Liver (tissue), 9 donors: ENCODE measurements around the gene CDH4. TPM values are rescaled to one million over a fixed set of nuclear protein-coding genes. Genes with fewer than 3 reads are reported as not detected.

Experiments
- DNase-seq: peaks from one replicate; pipeline ENCODE4 v3.0.0-alpha.2; 2017; ENCODE audit warnings: low spot score
- H3K27ac ChIP-seq, 2 donors: one replicate each; pipeline ENCODE4 v1.7.0; 2013; ENCODE audit warnings: inconsistent platforms in 2 of 2, low read length in 2 of 2, control low read depth in 1 of 2, low read depth in 1 of 2, mild to moderate bottlenecking in 1 of 2
- H3K27me3 ChIP-seq, 4 donors: one replicate each; pipeline versions ENCODE4 v1.6.1 to v1.7.0; 2013; ENCODE audit warnings: low read length in 3 of 4, inconsistent platforms in 1 of 4, mild to moderate bottlenecking in 1 of 4, moderate library complexity in 1 of 4; ENCODE audit not compliant: control insufficient read depth in 4 of 4, insufficient read depth in 4 of 4
- H3K36me3 ChIP-seq, 4 donors: one replicate each; pipeline versions ENCODE4 v1.6.1 to v1.7.0; 2013; ENCODE audit warnings: low read length in 3 of 4, mild to moderate bottlenecking in 3 of 4, low read depth in 1 of 4, moderate library complexity in 1 of 4; ENCODE audit not compliant: control insufficient read depth in 4 of 4, insufficient read depth in 3 of 4
- H3K4me1 ChIP-seq, 4 donors: one replicate each; pipeline versions ENCODE4 v1.6.1 to v1.7.0; 2013; ENCODE audit warnings: low read length in 3 of 4, mild to moderate bottlenecking in 3 of 4, moderate library complexity in 1 of 4; ENCODE audit not compliant: control insufficient read depth in 4 of 4, insufficient read depth in 4 of 4
- H3K4me3 ChIP-seq, 3 donors: one replicate each; pipeline versions ENCODE4 v1.6.1 to v1.7.0; 2013; ENCODE audit warnings: low read length in 3 of 3, control low read depth in 1 of 3, low read depth in 1 of 3, mild to moderate bottlenecking in 1 of 3
- H3K9ac ChIP-seq, 2 donors: one replicate each; pipeline ENCODE4 v1.7.0; 2013; ENCODE audit warnings: low read length in 2 of 2, mild to moderate bottlenecking in 2 of 2, moderate library complexity in 2 of 2, control low read depth in 1 of 2, low read depth in 1 of 2
- H3K9me3 ChIP-seq, 4 donors: one replicate each; pipeline versions ENCODE4 v1.6.1 to v1.7.0; 2013; ENCODE audit warnings: low read length in 3 of 4; ENCODE audit not compliant: control insufficient read depth in 4 of 4
- ATF3 ChIP-seq: IDR thresholded peaks from 2 replicates; pipeline ENCODE4 v1.6.1; 2016; ENCODE audit warnings: antibody characterized with exemption
- EGR1 ChIP-seq, 2 donors: IDR thresholded peaks; 2 replicates each; pipeline ENCODE4 v1.6.1; 2016 to 2018; ENCODE audit warnings: antibody characterized with exemption in 2 of 2, low read depth in 2 of 2
- FOXA2 ChIP-seq: IDR thresholded peaks from 2 replicates; pipeline ENCODE4 v1.6.1; 2016; ENCODE audit warnings: antibody characterized with exemption
- GABPA ChIP-seq, 2 donors: IDR thresholded peaks in 1 of 2; conservative IDR thresholded peaks in 1 of 2; 2 replicates each; pipeline ENCODE4 v1.6.1; 2016; ENCODE audit warnings: antibody characterized with exemption in 2 of 2, mild to moderate bottlenecking in 1 of 2, moderate library complexity in 1 of 2
- HNF4A ChIP-seq, 2 donors: conservative IDR thresholded peaks; 2 replicates each; pipeline ENCODE4 v1.6.1; 2016; ENCODE audit warnings: antibody characterized with exemption in 2 of 2, mild to moderate bottlenecking in 2 of 2
- HNF4G ChIP-seq: IDR thresholded peaks from 2 replicates; pipeline ENCODE4 v1.6.1; 2016; ENCODE audit warnings: antibody characterized with exemption
- JUND ChIP-seq, 2 donors: IDR thresholded peaks; 2 replicates each; pipeline ENCODE4 v1.6.1; 2016; ENCODE audit warnings: antibody characterized with exemption in 2 of 2
- MAX ChIP-seq: IDR thresholded peaks from 2 replicates; pipeline ENCODE4 v1.6.1; 2016; ENCODE audit warnings: antibody characterized with exemption
- RAD21 ChIP-seq, 2 donors: IDR thresholded peaks; 2 replicates each; pipeline ENCODE4 v1.6.1; 2016; ENCODE audit warnings: antibody characterized with exemption in 2 of 2, mild to moderate bottlenecking in 2 of 2
- REST ChIP-seq: IDR thresholded peaks from 2 replicates; pipeline ENCODE4 v1.6.1; 2016; ENCODE audit warnings: antibody characterized with exemption, mild to moderate bottlenecking
- RXRA ChIP-seq, 2 donors: IDR thresholded peaks; 2 replicates each; pipeline ENCODE4 v1.6.1; 2017 to 2018; ENCODE audit warnings: antibody characterized with exemption in 2 of 2, mild to moderate bottlenecking in 1 of 2
- SP1 ChIP-seq: IDR thresholded peaks from 2 replicates; pipeline ENCODE4 v1.6.1; 2018; ENCODE audit warnings: antibody characterized with exemption, mild to moderate bottlenecking
- TAF1 ChIP-seq: conservative IDR thresholded peaks from 2 replicates; pipeline ENCODE4 v1.6.1; 2016; ENCODE audit warnings: antibody characterized with exemption, mild to moderate bottlenecking
- YY1 ChIP-seq: IDR thresholded peaks from 2 replicates; pipeline ENCODE4 v1.6.1; 2016; ENCODE audit warnings: antibody characterized with exemption, mild to moderate bottlenecking
- WGBS: extraction: QIAGEN DNeasy Blood & Tissue Kit; methylation state at CpG from one replicate; pipeline ENCODE4 v1.1.7; 2013; 5-methylcytosine and 5-hydroxymethylcytosine counted together
- polyA plus RNA-seq, 2 donors: library from polyadenylated mRNA; stranded (reverse) in 1 of 2; unstranded in 1 of 2; fragments of 200-250 nt in 1 of 2; fragments of >200 nt in 1 of 2; fragmentation: Nextera tagmentation in 1 of 2; extraction: Ambion mirVana in 1 of 2; gene quantifications; one replicate each; pipeline versions ENCODE4 v1.2.1 to v1.2.3, GENCODE V29; 2013 to 2015
- total RNA-seq, 2 donors: library from RNA; depleted of rRNA; stranded (reverse); fragments of >200 nt; gene quantifications; one replicate each; pipeline ENCODE4 v1.2.3, GENCODE V29; 2014
- TF ChIP-seq, protein P1 (sequence below): fragments of 150-350 bp; IDR thresholded peaks from 2 replicates; pipeline ENCODE4 v1.5.1; 2017; ENCODE audit warnings: improper control_type of control experiment, low read depth, low read length; ENCODE audit not compliant: missing input control
- donor health status: healthy.
- donor health status: healthy.
- donor health status: healthy.
- donor health status: healthy.
- donor health status: healthy.

Gene CDH4
- total and polyA plus RNA-seq, 4 donors, result 0.03 to 0.25 (median 0.19) TPM; not detected in 1

DNA sequence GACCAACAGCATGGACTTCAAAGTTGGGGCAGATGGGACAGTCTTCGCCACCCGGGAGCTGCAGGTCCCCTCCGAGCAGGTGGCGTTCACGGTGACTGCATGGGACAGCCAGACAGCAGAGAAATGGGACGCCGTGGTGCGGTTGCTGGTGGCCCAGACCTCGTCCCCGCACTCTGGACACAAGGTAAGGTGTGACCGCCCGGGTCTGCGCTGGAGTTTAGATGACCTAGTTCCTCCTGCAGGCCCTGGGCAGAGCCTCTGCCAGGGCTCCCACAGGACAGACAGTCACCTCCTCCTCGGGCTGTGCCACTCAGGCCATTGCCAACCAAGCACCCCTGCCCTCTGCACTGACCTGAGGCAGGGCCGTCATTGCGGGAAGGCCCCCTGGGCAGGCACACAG, 491.5 kb downstream of the CDH4 start (continued):
- TF ChIP-seq, protein P1, sequence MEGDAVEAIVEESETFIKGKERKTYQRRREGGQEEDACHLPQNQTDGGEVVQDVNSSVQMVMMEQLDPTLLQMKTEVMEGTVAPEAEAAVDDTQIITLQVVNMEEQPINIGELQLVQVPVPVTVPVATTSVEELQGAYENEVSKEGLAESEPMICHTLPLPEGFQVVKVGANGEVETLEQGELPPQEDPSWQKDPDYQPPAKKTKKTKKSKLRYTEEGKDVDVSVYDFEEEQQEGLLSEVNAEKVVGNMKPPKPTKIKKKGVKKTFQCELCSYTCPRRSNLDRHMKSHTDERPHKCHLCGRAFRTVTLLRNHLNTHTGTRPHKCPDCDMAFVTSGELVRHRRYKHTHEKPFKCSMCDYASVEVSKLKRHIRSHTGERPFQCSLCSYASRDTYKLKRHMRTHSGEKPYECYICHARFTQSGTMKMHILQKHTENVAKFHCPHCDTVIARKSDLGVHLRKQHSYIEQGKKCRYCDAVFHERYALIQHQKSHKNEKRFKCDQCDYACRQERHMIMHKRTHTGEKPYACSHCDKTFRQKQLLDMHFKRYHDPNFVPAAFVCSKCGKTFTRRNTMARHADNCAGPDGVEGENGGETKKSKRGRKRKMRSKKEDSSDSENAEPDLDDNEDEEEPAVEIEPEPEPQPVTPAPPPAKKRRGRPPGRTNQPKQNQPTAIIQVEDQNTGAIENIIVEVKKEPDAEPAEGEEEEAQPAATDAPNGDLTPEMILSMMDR, result no peak

DNA sequence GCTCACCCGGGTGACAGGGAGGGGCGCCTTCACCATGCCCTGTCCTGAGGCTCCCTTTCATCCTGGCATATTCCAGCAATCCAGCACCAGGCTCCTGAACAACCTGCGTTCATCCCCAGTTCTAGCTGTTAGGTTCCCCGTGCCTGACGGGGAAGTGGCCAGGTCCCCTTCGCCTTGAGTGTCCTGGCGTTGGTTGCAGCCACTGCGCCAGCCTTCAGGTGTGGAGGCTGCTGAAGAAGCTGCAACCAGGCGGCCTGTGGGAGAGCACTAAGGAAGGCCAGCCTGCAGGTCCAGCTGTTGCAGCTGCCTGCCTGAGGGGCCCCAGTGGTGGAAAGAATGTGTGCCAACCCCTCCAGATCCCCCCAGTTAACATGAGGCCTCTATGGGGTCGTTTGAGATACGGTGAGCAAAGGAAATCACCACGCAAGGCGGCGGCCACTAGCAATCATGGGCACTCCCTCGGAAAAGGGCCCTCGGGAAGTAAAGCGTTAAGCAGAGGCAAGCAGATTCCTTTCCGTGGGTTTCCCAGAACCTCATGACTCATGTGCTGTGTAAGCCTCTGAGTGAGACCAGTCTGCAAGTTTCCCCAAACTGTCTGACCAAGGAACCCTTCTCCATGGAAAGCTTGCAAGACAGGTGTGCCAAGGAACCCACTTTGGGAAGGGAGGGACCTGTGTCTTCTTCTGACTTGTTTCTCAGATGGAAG, 492.8 kb downstream of the CDH4 start:
- TF ChIP-seq, protein P1, result no peak
- no peak for TF ChIP-seq HNF4G
- TF ChIP-seq TAF1, result no peak
- TF ChIP-seq FOXA2, result no peak
- no peak for TF ChIP-seq RAD21 (IDR thresholded peaks at IDR 0.05)
- no peak for TF ChIP-seq YY1
- no peak for TF ChIP-seq HNF4A (conservative IDR thresholded peaks at IDR 0.05)
- no peak for TF ChIP-seq SP1
- no peak for TF ChIP-seq JUND (IDR thresholded peaks at IDR 0.05)
- no peak for TF ChIP-seq RXRA (IDR thresholded peaks at IDR 0.05)
- no peak for TF ChIP-seq EGR1 (IDR thresholded peaks at IDR 0.05; ENCODE audit: low read depth in 2 of 2)
- H3K27ac ChIP-seq, result no peak overlapping the region
- H3K27me3 ChIP-seq, result peaks cover 0 to 4% (median 2%) of the 10 kb centered on the region in 4 donors
- H3K4me3 ChIP-seq, result no peak overlapping the region
- H3K9me3 ChIP-seq, result no peaks in the 10 kb centered on the region
- 85% methylated on average over 18 of the region's 18 CpGs for WGBS
- H3K9ac ChIP-seq, result no peak overlapping the region
- no peak for DNase-seq
- H3K36me3 ChIP-seq, result no peaks in the 10 kb centered on the region
- no peaks in the 10 kb centered on the region for H3K4me1 ChIP-seq

DNA sequence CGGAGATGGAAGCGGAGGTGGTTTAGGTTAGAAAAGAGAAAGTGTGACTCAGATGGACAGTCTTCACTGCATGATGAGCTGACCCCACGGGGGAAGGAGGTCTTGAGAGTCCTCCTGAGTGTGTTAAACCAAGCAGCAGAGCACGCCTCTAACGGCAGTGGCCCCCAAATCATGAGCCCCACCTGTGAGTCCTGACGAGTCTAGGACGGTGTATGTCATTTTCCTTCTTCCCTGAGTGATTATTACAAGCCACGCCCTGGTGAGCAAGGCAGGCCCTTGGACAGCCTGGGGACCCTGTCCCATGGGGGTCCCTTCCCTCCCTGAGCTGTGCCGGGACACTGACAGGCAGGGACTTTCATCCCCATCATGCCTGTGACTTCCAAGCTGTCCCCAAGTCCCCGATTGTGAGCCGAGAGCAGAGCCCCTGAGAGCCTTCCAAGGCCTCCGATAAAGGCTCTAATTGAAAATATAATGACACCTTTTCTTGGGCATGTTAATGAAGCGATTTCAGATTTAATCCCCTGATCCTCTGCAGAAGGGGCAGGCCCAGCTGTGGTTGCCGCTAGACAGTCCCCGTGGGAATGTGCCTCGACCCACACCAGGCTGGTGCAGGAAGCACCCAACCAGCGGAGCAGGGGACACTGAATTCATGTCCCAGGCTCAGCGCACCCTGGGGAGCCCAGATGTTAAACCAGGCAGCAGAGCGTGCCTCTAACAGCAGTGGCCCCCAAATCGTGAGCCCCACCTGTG, 493.5 kb downstream of the CDH4 start:
- no peak overlapping the region for H3K9ac ChIP-seq
- no peaks in the 10 kb centered on the region for H3K36me3 ChIP-seq
- H3K9me3 ChIP-seq, result peaks cover 0 to 3% (median under 1%) of the 10 kb centered on the region in 4 donors
- H3K27ac ChIP-seq, result no peak overlapping the region
- DNase-seq, result no peak
- peaks cover 0 to 4% (median 2%) of the 10 kb centered on the region in 4 donors for H3K27me3 ChIP-seq
- H3K4me3 ChIP-seq, result no peak overlapping the region
- no peak for TF ChIP-seq RAD21 (IDR thresholded peaks at IDR 0.05)
- TF ChIP-seq GABPA (IDR thresholded peaks at IDR 0.05 in 1 of 2, conservative IDR thresholded peaks at IDR 0.05 in 1 of 2), result no peak
- no peak for TF ChIP-seq MAX
- no peak for TF ChIP-seq YY1
- no peak for TF ChIP-seq RXRA (IDR thresholded peaks at IDR 0.05)
- no peak for TF ChIP-seq TAF1
- no peak for TF ChIP-seq ATF3
- TF ChIP-seq HNF4G, result no peak
- no peak for TF ChIP-seq JUND (IDR thresholded peaks at IDR 0.05)
- no peak for TF ChIP-seq SP1
- TF ChIP-seq REST, result no peak
- no peak for TF ChIP-seq HNF4A (conservative IDR thresholded peaks at IDR 0.05)
- WGBS, result 87% methylated on average over 20 of the region's 20 CpGs
- no peaks in the 10 kb centered on the region for H3K4me1 ChIP-seq
